SU-DHL-6 (cell line): ENCODE measurements around the gene MBD3L3.

Source experiments
- CTCF ChIP-seq: fragments of 200-600 bp; sonication (generic); IDR thresholded peaks from one replicate; pipeline ENCODE4 v1.5.1; 2017; ENCODE audit warnings: antibody characterized with exemption, mild to moderate bottlenecking, low read length, moderate library complexity; ENCODE audit not compliant: insufficient read depth, poor library complexity, severe bottlenecking
- EZH2phosphoT487 ChIP-seq: fragments of 200-600 bp; sonication (generic), shearing (Covaris generic); conservative IDR thresholded peaks from 2 replicates; pipeline ENCODE4 v1.6.1; 2018; ENCODE audit warnings: mild to moderate bottlenecking, antibody characterized with exemption, low read length, moderate library complexity, mixed read lengths

GRCh38 chr19:7010722-7011593 lies 47.5 kb downstream of the MBD3L3 start:
- TF ChIP-seq CTCF (no peak), EZH2phosphoT487 (no peak)
